ENCODE results near the gene DAND5. TPM values are rescaled to one million over a fixed set of nuclear protein-coding genes. Genes with fewer than 3 reads are reported as not detected.
A peak's percentile ranks its signal among the peaks of the same experiment; 100 is the strongest.

Gene DAND5
- total RNA-seq, 2 donors from 2014 or later: 2.9 to 10.7 TPM

DNA sequence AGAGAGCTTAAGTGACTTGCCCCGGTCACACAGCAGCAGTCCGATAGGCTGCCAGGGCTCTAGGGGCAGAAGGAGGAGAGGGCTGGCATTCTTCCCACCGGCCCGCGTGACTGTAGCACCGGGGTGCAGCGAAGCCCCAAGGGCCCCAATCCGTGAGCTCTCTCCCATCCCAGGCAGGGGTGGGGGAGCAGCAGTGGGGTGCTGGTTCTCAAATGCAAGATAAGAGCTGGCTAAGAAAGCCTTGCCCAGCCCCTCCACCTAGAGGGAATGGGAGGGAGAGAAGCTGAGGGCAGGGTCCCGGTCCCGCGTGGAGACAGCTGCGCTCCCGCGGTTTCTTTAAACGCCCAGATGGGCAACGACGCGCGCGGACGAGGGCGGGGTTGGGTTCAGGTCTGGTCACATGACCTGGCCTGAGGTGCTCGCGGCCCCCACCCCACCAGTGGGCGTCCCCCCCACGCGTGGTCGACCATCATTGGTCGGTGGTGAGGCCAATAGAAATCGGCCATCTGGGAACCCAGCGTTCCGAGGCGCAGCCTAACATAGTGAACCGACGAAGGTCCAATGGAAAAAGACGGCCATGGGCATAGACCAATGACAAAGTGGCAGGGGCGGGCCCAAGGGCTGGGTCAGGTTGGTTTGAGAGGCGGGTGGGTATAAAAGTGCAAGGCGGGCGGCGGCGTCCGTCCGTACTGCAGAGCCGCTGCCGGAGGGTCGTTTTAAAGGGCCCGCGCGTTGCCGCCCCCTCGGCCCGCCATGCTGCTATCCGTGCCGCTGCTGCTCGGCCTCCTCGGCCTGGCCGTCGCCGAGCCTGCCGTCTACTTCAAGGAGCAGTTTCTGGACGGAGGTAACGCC, 31.2 kb upstream of the DAND5 start, which contains the start of gene CALR:
CALR (plus strand) TSS at position 683 of the 852 bp plus-strand sequence; CDS start at position 754, 71 bp downstream.
- Histone ChIP-seq H3K9me3 (no peaks in the 10 kb centered on the region), H3K27ac (peak within 1 kb of the TSS; percentile 95 to 96), H3K36me3 (peaks cover 35% of the 10 kb centered on the region), H3K4me3 (peak within 1 kb of the TSS; percentile 99), H3K4me1 (peaks cover 3 to 35% of the 10 kb centered on the region in 2 donors), H3K27me3 (no peaks in the 10 kb centered on the region)
- TF ChIP-seq, protein P1, sequence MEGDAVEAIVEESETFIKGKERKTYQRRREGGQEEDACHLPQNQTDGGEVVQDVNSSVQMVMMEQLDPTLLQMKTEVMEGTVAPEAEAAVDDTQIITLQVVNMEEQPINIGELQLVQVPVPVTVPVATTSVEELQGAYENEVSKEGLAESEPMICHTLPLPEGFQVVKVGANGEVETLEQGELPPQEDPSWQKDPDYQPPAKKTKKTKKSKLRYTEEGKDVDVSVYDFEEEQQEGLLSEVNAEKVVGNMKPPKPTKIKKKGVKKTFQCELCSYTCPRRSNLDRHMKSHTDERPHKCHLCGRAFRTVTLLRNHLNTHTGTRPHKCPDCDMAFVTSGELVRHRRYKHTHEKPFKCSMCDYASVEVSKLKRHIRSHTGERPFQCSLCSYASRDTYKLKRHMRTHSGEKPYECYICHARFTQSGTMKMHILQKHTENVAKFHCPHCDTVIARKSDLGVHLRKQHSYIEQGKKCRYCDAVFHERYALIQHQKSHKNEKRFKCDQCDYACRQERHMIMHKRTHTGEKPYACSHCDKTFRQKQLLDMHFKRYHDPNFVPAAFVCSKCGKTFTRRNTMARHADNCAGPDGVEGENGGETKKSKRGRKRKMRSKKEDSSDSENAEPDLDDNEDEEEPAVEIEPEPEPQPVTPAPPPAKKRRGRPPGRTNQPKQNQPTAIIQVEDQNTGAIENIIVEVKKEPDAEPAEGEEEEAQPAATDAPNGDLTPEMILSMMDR (IDR thresholded peaks at IDR 0.05): no peak
- peak; percentile 100 for DNase-seq (ENCODE audit: low spot score)

DNA sequence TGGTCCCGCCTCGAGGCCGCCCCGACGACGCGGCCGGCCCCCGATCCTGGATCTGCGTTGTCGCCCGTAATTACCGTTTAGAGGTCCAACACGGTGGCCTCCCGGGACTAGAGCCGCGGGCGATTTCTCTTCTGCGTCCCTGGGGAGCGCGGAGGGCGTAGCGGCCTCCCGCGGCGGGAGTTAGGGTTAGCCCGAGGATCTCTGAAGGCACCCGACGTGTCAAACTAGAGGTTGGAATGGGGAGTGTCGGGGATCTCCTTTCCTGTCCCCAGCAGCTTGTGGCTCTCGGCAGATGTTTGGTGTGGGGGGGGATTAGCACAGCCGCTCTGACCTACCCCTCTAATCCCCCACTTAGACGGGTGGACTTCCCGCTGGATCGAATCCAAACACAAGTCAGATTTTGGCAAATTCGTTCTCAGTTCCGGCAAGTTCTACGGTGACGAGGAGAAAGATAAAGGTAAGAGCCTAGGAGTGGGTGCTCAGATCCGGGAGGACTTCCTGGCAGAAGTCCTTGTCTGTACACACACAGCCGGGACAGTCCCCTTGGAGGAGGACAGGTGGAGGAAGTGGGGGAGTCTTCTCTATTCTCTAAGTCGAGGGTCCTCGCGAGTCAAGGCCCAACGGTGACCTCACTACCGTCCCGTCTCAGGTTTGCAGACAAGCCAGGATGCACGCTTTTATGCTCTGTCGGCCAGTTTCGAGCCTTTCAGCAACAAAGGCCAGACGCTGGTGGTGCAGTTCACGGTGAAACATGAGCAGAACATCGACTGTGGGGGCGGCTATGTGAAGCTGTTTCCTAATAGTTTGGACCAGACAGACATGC, 30.4 kb upstream of the DAND5 start:
- H3K9me3 ChIP-seq: no peaks in the 10 kb centered on the region
- H3K27ac ChIP-seq: peak overlapping the region; percentile 95 to 96
- TF ChIP-seq, protein P1 (IDR thresholded peaks at IDR 0.05): peak in 1 of 2 donors; percentile 27
- DNase-seq (ENCODE audit: low spot score): no peak
- H3K27me3 ChIP-seq: no peaks in the 10 kb centered on the region
- H3K36me3 ChIP-seq: peaks cover 43% of the 10 kb centered on the region
- peak overlapping the region; percentile 99 for H3K4me3 ChIP-seq
- H3K4me1 ChIP-seq: peaks cover 2 to 43% of the 10 kb centered on the region in 2 donors

DNA sequence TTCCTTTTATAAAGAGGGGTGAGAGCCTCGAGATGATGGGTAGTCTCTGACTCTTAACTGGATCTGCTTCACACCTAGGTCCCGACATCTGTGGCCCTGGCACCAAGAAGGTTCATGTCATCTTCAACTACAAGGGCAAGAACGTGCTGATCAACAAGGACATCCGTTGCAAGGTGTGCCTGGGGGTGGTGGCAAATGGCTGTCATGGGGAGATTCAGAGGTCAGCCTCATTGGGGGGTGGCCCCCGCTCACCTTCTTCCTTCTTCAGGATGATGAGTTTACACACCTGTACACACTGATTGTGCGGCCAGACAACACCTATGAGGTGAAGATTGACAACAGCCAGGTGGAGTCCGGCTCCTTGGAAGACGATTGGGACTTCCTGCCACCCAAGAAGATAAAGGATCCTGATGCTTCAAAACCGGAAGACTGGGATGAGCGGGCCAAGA, 29.4 kb upstream of the DAND5 start:
- TF ChIP-seq, protein P1 (IDR thresholded peaks at IDR 0.05): no peak
- Histone ChIP-seq H3K36me3 (peaks cover 53% of the 10 kb centered on the region), H3K4me1 (peaks cover 0 to 52% of the 10 kb centered on the region in 2 donors), H3K9me3 (no peaks in the 10 kb centered on the region), H3K27ac (peak overlapping the region; percentile 95 to 96), H3K27me3 (no peaks in the 10 kb centered on the region), H3K4me3 (peak overlapping the region; percentile 99)
- DNase-seq (ENCODE audit: low spot score): no peak

DNA sequence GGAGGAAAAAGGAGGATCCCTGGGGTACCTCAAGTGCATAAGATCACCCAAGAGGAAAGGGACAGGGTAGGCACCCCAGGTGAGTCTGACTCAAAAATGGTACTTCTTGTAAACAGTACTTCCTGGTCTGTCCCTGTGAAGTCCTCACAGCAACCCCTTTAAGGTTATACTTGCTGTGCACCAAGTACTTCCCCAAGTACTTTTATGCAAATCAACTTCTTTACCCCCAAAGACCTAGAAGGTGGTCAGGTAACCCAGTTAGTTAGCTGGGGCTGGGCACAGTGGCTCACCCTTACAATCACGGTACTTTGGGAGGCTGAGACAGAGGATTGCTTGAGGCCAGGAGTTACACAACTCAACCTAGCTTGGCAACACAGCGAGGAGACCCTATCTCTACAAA, 28.5 kb upstream of the DAND5 start:
- Histone ChIP-seq H3K4me1 (peaks cover 0 to 56% of the 10 kb centered on the region in 2 donors), H3K9me3 (no peaks in the 10 kb centered on the region), H3K27me3 (no peaks in the 10 kb centered on the region), H3K4me3 (peak overlapping the region in 1 of 2 donors; percentile 99), H3K36me3 (peaks cover 56% of the 10 kb centered on the region), H3K27ac (no peak overlapping the region)
- TF ChIP-seq, protein P1 (IDR thresholded peaks at IDR 0.05): no peak
- no peak for DNase-seq (ENCODE audit: low spot score)

DNA sequence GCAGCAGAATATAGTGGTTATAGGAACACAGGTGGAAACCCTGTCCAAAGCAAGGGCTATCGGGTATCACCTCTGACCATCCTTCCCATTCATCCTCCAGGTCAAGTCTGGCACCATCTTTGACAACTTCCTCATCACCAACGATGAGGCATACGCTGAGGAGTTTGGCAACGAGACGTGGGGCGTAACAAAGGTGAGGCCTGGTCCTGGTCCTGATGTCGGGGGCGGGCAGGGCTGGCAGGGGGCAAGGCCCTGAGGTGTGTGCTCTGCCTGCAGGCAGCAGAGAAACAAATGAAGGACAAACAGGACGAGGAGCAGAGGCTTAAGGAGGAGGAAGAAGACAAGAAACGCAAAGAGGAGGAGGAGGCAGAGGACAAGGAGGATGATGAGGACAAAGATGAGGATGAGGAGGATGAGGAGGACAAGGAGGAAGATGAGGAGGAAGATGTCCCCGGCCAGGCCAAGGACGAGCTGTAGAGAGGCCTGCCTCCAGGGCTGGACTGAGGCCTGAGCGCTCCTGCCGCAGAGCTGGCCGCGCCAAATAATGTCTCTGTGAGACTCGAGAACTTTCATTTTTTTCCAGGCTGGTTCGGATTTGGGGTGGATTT, 25.8 kb upstream of the DAND5 start:
- peaks cover 66% of the 10 kb centered on the region for H3K36me3 ChIP-seq
- no peak for DNase-seq (ENCODE audit: low spot score)
- H3K27ac ChIP-seq: no peak overlapping the region
- TF ChIP-seq, protein P1 (IDR thresholded peaks at IDR 0.05): no peak
- H3K4me3 ChIP-seq: no peak overlapping the region
- no peaks in the 10 kb centered on the region for H3K9me3 ChIP-seq
- H3K27me3 ChIP-seq: no peaks in the 10 kb centered on the region
- peaks cover 0 to 64% of the 10 kb centered on the region in 2 donors for H3K4me1 ChIP-seq
